ENCODE results near the gene ARFGAP3. TPM values are rescaled to one million over a fixed set of nuclear protein-coding genes. Genes with fewer than 3 reads are reported as not detected.

The ARFGAP3 gene
- total RNA-seq, 1 experiment from 2014 or later = 15.0 TPM

- Mint-ChIP-seq H3K36me3 (ENCODE audit: insufficient read depth in 1 of 3, low read depth in 3 of 3) (peaks cover 0 to 29% (median 13%) of the 10 kb centered on the region in 3 experiments; a peak in 5 of 7 replicates), H3K4me1 (peaks cover 9 to 12% of the 10 kb centered on the region in 2 experiments), H3K27me3 (ENCODE audit: low read depth) (no peaks in the 10 kb centered on the region), H3K4me3 (no peak overlapping the region), H3K9me3 (no peaks in the 10 kb centered on the region), H3K27ac (peak overlapping the region in 1 of 3 experiments; percentile 37; a peak in 1 of 7 replicates)
- no peak overlapping the region for H3K27ac ChIP-seq (ENCODE audit: insufficient read length, low read depth, low read length)
- no peak overlapping the region for H2AFZ ChIP-seq (ENCODE audit: low read length)
- H3K18ac ChIP-seq (ENCODE audit: insufficient read length, low read depth, low read length) = no peak overlapping the region
- H2AK5ac ChIP-seq (ENCODE audit: insufficient read length, low read length) = no peak overlapping the region
- H3K9me3 ChIP-seq (ENCODE audit: control insufficient read depth, low read depth, low read length) = no peaks in the 10 kb centered on the region
- H3K56ac ChIP-seq (ENCODE audit: insufficient read length, low read depth, low read length) = no peak overlapping the region
- H3K23me2 ChIP-seq (ENCODE audit: insufficient read length, low read depth, low read length, poor library complexity, severe bottlenecking) = no peaks in the 10 kb centered on the region
- no peak overlapping the region for H2BK15ac ChIP-seq (ENCODE audit: low read depth, low read length)
- no peak overlapping the region for H3K23ac ChIP-seq (ENCODE audit: insufficient read length, low read depth, low read length)
- H2BK12ac ChIP-seq (ENCODE audit: insufficient read length, low read depth, low read length) = no peak overlapping the region
- no peak for TF ChIP-seq CTCF (conservative IDR thresholded peaks at IDR 0.05)
- no peaks in the 10 kb centered on the region for H4K20me1 ChIP-seq (ENCODE audit: control insufficient read depth, insufficient read depth, insufficient read length)
- H3T11ph ChIP-seq (ENCODE audit: low read length) = no peak overlapping the region
- no peak overlapping the region for H2BK20ac ChIP-seq (ENCODE audit: low read depth, low read length, poor library complexity, severe bottlenecking)
- peaks cover 3% of the 10 kb centered on the region; the same call in 1 of the 2 replicates for H3K4me1 ChIP-seq (ENCODE audit: insufficient read depth, low read length)
- H2BK5ac ChIP-seq (ENCODE audit: insufficient read length, low read length) = no peak overlapping the region
- H4K91ac ChIP-seq (ENCODE audit: insufficient read length, low read depth, low read length) = no peak overlapping the region
- H4K5ac ChIP-seq (ENCODE audit: insufficient read length, low read depth, low read length) = no peak overlapping the region
- no peaks in the 10 kb centered on the region for H3K27me3 ChIP-seq (ENCODE audit: insufficient read depth, low read length)
- H3K79me2 ChIP-seq (ENCODE audit: insufficient read depth, low read length) = no peaks in the 10 kb centered on the region
- no peak overlapping the region for H3K14ac ChIP-seq (ENCODE audit: insufficient read depth, low read length)
- H2BK120ac ChIP-seq (ENCODE audit: low read depth, low read length, poor library complexity, severe bottlenecking) = no peak overlapping the region
- DNase-seq = no peak
- no peak overlapping the region for H3K9ac ChIP-seq (ENCODE audit: extremely low read depth, insufficient read length, low read length)
- H3K4me2 ChIP-seq (ENCODE audit: insufficient read depth, insufficient read length, low read length) = no peak overlapping the region
- no peak overlapping the region for H4K8ac ChIP-seq (replicated peaks; ENCODE audit: insufficient read length, low read depth, low read length)
- no peak overlapping the region for H3K4ac ChIP-seq (ENCODE audit: low read depth, low read length)
- no peaks in the 10 kb centered on the region for H3K79me1 ChIP-seq (ENCODE audit: insufficient read depth, low read depth, low read length, poor library complexity, severe bottlenecking)
- WGBS (ENCODE audit: extremely low coverage, insufficient read length, low lambda C conversion rate) = no CpG with 5 or more reads among the region's 6 CpGs
Measured at GRCh38 chr22:42807185-42807584, 49.9 kb downstream of the ARFGAP3 start.

Data from H9 (cell line).